IPS-15b (cell line): ENCODE results near the gene EIF4G2.

Experiments
- H3K27me3 ChIP-seq: one replicate; pipeline ENCODE4 v1.6.1; 2013; ENCODE audit warnings: low read length; ENCODE audit not compliant: control insufficient read depth, insufficient read depth
- H3K36me3 ChIP-seq: one replicate; pipeline ENCODE4 v1.6.1; 2013; ENCODE audit warnings: low read length; ENCODE audit not compliant: control insufficient read depth, insufficient read depth
- H3K4me1 ChIP-seq: one replicate; pipeline ENCODE4 v1.6.1; 2013; ENCODE audit warnings: mild to moderate bottlenecking, low read length; ENCODE audit not compliant: control insufficient read depth, insufficient read depth
- H3K4me3 ChIP-seq: one replicate; pipeline ENCODE4 v1.5.1; 2013; ENCODE audit warnings: low read depth, low read length
- H3K9ac ChIP-seq: one replicate; pipeline ENCODE4 v1.6.1; 2013; ENCODE audit warnings: low read depth, mild to moderate bottlenecking, low read length
- H3K9me3 ChIP-seq: one replicate; pipeline ENCODE4 v1.6.1; 2013; ENCODE audit warnings: mild to moderate bottlenecking, low read length; ENCODE audit not compliant: control insufficient read depth, insufficient read depth

Gene EIF4G2

GRCh38 chr11:10762913-10763421, 45.8 kb downstream of the EIF4G2 start:
- peaks cover 2% of the 10 kb centered on the region for H3K4me1 ChIP-seq
- no peaks in the 10 kb centered on the region for H3K9me3 ChIP-seq
- no peak overlapping the region for H3K9ac ChIP-seq
- no peaks in the 10 kb centered on the region for H3K27me3 ChIP-seq
- no peak overlapping the region for H3K4me3 ChIP-seq
- H3K36me3 ChIP-seq = peaks cover 5% of the 10 kb centered on the region

GRCh38 chr11:10762185-10762584, 46.5 kb downstream of the EIF4G2 start:
- Histone ChIP-seq H3K9me3 (no peaks in the 10 kb centered on the region), H3K4me1 (peaks cover 2% of the 10 kb centered on the region), H3K4me3 (no peak overlapping the region), H3K9ac (no peak overlapping the region), H3K27me3 (no peaks in the 10 kb centered on the region), H3K36me3 (peaks cover 5% of the 10 kb centered on the region)

GRCh38 chr11:10761085-10761698, 47.5 kb downstream of the EIF4G2 start:
- no peaks in the 10 kb centered on the region for H3K9me3 ChIP-seq
- no peaks in the 10 kb centered on the region for H3K27me3 ChIP-seq
- H3K36me3 ChIP-seq = peaks cover 5% of the 10 kb centered on the region
- no peak overlapping the region for H3K4me3 ChIP-seq
- H3K4me1 ChIP-seq = no peaks in the 10 kb centered on the region
- H3K9ac ChIP-seq = no peak overlapping the region

GRCh38 chr11:10758957-10759356, 49.8 kb downstream of the EIF4G2 start:
- Histone ChIP-seq H3K4me1 (no peaks in the 10 kb centered on the region), H3K4me3 (no peak overlapping the region), H3K9me3 (no peaks in the 10 kb centered on the region), H3K27me3 (no peaks in the 10 kb centered on the region), H3K9ac (no peak overlapping the region), H3K36me3 (peaks cover 9% of the 10 kb centered on the region)

GRCh38 chr11:10752486-10752885, 56.2 kb downstream of the EIF4G2 start:
- no peak overlapping the region for H3K9ac ChIP-seq

GRCh38 chr11:10752061-10752460, 56.7 kb downstream of the EIF4G2 start:
- peaks cover 6% of the 10 kb centered on the region for H3K4me1 ChIP-seq
- H3K4me3 ChIP-seq = peak overlapping the region; percentile 97
- peaks cover 4% of the 10 kb centered on the region for H3K36me3 ChIP-seq
- no peaks in the 10 kb centered on the region for H3K9me3 ChIP-seq
- H3K9ac ChIP-seq = no peak overlapping the region
- no peaks in the 10 kb centered on the region for H3K27me3 ChIP-seq

More at GRCh38 chr11:10752486-10752885, 56.2 kb downstream of the EIF4G2 start:
- peaks cover 4% of the 10 kb centered on the region for H3K36me3 ChIP-seq
- peak overlapping the region; percentile 97 for H3K4me3 ChIP-seq
- no peaks in the 10 kb centered on the region for H3K27me3 ChIP-seq
- no peaks in the 10 kb centered on the region for H3K9me3 ChIP-seq
- peaks cover 6% of the 10 kb centered on the region for H3K4me1 ChIP-seq

- Histone ChIP-seq H3K36me3 (peaks cover 4% of the 10 kb centered on the region), H3K4me3 (peak overlapping the region; percentile 97), H3K27me3 (no peaks in the 10 kb centered on the region), H3K9me3 (no peaks in the 10 kb centered on the region), H3K9ac (peak overlapping the region; percentile 82), H3K4me1 (peaks cover 6% of the 10 kb centered on the region)
Measured at GRCh38 chr11:10751581-10751940, 57.2 kb downstream of the EIF4G2 start.

- peak within 1 kb of the TSS; percentile 82 for H3K9ac ChIP-seq
- H3K36me3 ChIP-seq = peaks cover 4% of the 10 kb centered on the region
- H3K9me3 ChIP-seq = no peaks in the 10 kb centered on the region
- peaks cover 6% of the 10 kb centered on the region for H3K4me1 ChIP-seq
- no peaks in the 10 kb centered on the region for H3K27me3 ChIP-seq
- peak within 1 kb of the TSS; percentile 97 for H3K4me3 ChIP-seq
Measured at GRCh38 chr11:10750838-10751580, 57.7 kb downstream of the EIF4G2 start, which contains the start of gene CTR9. TSS of gene CTR9 (plus strand) at chr11:10751246. CDS start at chr11:10751413, 167 bp downstream.

GRCh38 chr11:10749476-10749875, 59.2 kb downstream of the EIF4G2 start:
- Histone ChIP-seq H3K4me3 (no peak overlapping the region), H3K9ac (no peak overlapping the region)

GRCh38 chr11:10747733-10748132, 61.0 kb downstream of the EIF4G2 start:
- Histone ChIP-seq H3K36me3 (no peaks in the 10 kb centered on the region), H3K27me3 (no peaks in the 10 kb centered on the region), H3K9ac (no peak overlapping the region), H3K4me1 (peaks cover 6% of the 10 kb centered on the region), H3K9me3 (no peaks in the 10 kb centered on the region), H3K4me3 (no peak overlapping the region)

More at GRCh38 chr11:10749476-10749875, 59.2 kb downstream of the EIF4G2 start:
- no peaks in the 10 kb centered on the region for H3K27me3 ChIP-seq
- peaks cover 6% of the 10 kb centered on the region for H3K4me1 ChIP-seq
- H3K9me3 ChIP-seq = no peaks in the 10 kb centered on the region
- H3K36me3 ChIP-seq = no peaks in the 10 kb centered on the region
